ENCODE data around the gene MSI2. TPM values are rescaled to one million over a fixed set of nuclear protein-coding genes. Genes with fewer than 3 reads are reported as not detected.
A peak's percentile ranks its signal among the peaks of the same experiment; 100 is the strongest.

Gene MSI2
- total RNA-seq, 1 donor from 2014 or later = 31.3 TPM

DNA sequence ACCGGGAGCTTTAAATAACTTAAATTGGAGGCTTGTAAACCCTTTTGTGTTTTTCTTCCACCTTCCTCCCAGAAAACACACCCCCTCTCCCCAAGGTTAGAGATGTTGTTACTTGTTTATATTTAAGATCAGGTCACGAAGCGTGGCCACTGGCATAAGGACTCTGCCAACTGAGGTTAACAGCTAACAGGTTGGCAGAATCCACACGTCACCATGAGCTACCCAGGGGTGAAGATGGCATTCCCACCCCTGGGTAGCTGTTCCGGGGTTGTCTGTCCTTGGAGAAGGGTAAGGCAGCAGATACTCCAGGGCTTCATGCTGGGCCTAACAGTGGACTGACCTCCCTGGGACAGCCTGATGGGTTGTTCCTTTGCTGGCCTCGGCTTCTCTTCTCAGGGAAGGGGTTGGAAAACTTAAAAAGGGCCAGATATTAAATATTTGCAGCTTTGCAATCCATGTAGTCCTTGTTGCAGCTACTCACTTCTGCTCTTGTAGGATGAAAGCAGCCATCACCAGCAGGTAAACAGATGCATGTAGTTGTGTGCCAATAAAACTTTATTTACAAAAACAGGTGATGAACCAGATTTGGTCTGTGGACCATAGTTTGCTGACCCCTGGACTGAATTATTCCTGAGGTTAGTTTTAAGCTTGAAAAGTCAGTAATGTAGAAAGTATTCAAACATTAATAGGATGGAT is 148.6 kb downstream of the MSI2 start:
- ATAC-seq (no peak), DNase-seq (no peak)
- Histone ChIP-seq H3K4me3 (no peak overlapping the region), H3K36me3 (no peaks in the 10 kb centered on the region), H3K27me3 (no peaks in the 10 kb centered on the region), H3K9me3 (no peaks in the 10 kb centered on the region), H3K4me1 (peaks cover 9% of the 10 kb centered on the region), H3K27ac (no peak overlapping the region)
- intact Hi-C loops (cut with DNase I) = no loop called here
- TF ChIP-seq, protein P1, sequence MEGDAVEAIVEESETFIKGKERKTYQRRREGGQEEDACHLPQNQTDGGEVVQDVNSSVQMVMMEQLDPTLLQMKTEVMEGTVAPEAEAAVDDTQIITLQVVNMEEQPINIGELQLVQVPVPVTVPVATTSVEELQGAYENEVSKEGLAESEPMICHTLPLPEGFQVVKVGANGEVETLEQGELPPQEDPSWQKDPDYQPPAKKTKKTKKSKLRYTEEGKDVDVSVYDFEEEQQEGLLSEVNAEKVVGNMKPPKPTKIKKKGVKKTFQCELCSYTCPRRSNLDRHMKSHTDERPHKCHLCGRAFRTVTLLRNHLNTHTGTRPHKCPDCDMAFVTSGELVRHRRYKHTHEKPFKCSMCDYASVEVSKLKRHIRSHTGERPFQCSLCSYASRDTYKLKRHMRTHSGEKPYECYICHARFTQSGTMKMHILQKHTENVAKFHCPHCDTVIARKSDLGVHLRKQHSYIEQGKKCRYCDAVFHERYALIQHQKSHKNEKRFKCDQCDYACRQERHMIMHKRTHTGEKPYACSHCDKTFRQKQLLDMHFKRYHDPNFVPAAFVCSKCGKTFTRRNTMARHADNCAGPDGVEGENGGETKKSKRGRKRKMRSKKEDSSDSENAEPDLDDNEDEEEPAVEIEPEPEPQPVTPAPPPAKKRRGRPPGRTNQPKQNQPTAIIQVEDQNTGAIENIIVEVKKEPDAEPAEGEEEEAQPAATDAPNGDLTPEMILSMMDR (IDR thresholded peaks at IDR 0.05) = no peak

DNA sequence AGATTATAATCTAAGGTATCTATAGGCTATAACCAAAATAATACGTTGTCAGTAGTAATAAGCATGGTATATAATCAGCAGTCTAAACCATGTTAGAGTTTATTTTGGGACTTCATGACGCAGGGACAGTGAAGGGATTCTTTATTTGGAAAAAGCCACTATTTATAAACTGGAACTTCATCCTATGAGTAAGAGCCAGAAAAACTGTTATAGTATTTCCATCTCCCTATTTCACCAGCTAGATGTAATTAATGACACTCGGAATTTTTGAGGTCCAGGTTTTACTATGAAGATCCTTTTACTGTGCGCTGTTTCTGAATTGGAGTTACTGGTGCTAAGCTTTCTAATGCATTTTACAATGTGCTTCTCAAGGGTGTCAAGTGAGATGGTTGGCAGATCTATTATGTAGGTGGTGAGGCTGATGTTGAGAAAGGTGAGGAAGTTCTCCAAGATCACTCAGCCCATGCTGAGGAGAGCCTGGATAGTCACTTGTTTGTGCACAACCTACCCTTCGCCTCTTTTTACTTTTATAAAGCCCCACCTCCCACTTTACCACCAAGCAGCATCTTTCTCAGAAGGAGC is 149.3 kb downstream of the MSI2 start:
- no peak overlapping the region for H3K27ac ChIP-seq

GRCh38 chr17:57406131-57406980 is 150.0 kb downstream of the MSI2 start:
- DNase-seq (no peak), ATAC-seq (no peak)
- Histone ChIP-seq H3K27ac (no peak overlapping the region), H3K36me3 (no peaks in the 10 kb centered on the region), H3K27me3 (no peaks in the 10 kb centered on the region), H3K4me1 (peaks cover 9% of the 10 kb centered on the region), H3K9me3 (no peaks in the 10 kb centered on the region), H3K4me3 (no peak overlapping the region)
- TF ChIP-seq, protein P1 (IDR thresholded peaks at IDR 0.05) = no peak
- intact Hi-C loops (cut with DNase I) = no loop called here

More for the DNA sequence above, 149.3 kb downstream of the MSI2 start:
- Histone ChIP-seq H3K4me3 (no peak overlapping the region), H3K36me3 (no peaks in the 10 kb centered on the region), H3K4me1 (peaks cover 9% of the 10 kb centered on the region), H3K27me3 (no peaks in the 10 kb centered on the region), H3K9me3 (no peaks in the 10 kb centered on the region)
- TF ChIP-seq, protein P1 (IDR thresholded peaks at IDR 0.05) = no peak
- intact Hi-C loops (cut with DNase I) = no loop called here
- DNase-seq = no peak
- ATAC-seq = no peak

GRCh38 chr17:57406981-57407286 is 150.6 kb downstream of the MSI2 start:
- DNase-seq (no peak), ATAC-seq (no peak)
- Histone ChIP-seq H3K4me3 (no peak overlapping the region), H3K36me3 (no peaks in the 10 kb centered on the region), H3K9me3 (no peaks in the 10 kb centered on the region), H3K27ac (no peak overlapping the region), H3K4me1 (peaks cover 9% of the 10 kb centered on the region), H3K27me3 (no peaks in the 10 kb centered on the region)
- intact Hi-C loops (cut with DNase I) = no loop called here
- TF ChIP-seq, protein P1 (IDR thresholded peaks at IDR 0.05) = no peak

DNA sequence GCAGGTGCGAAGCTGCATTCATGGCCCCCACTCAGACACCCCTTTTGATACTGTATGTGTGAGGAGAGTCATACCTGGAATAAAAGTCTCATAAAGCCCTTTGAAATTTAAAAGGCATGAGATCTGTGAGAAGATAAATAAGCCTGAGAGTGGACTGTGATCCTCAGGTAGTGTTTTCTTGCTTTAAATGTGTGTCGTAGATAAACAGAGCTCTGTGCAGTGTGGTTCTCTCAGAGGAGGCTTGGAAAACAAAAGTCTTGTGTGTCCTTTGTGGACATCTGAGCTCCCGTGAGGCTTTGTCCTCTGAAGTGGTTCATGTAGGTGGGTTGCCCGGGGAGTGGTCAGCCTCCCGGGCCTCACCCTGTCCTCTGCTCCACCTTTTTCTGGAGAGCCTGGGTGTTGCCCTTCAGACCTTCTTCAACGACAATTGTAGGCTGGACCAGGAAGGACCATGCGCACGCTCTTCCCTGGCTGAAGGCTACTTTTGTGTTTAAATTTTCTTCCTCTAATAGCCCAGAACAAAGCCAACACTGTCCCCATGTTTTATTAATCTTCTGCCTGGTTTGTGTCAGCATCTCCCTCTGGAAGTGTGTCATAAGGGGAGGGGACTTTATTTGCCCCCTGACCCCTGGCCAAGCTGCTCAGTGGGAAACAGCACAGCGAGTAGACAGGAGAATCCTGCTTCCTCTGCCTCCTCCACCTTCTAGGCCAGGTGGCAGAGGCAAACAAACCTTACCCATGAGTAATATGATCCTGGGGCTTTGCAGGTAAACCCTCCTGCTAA is 151.2 kb downstream of the MSI2 start:
- Histone ChIP-seq H3K4me3 (no peak overlapping the region), H3K27me3 (no peaks in the 10 kb centered on the region), H3K9me3 (no peaks in the 10 kb centered on the region), H3K36me3 (no peaks in the 10 kb centered on the region), H3K27ac (no peak overlapping the region), H3K4me1 (peaks cover 9% of the 10 kb centered on the region)
- intact Hi-C loops (cut with DNase I) = no loop called here
- no peak for DNase-seq
- TF ChIP-seq, protein P1 (IDR thresholded peaks at IDR 0.05) = no peak
- peak; percentile 68 for ATAC-seq

All from upper lobe of right lung (tissue), 1 donor.